OCI-LY7 (cell line): ENCODE measurements around the gene GRP. TPM values are rescaled to one million over a fixed set of nuclear protein-coding genes. Genes with fewer than 3 reads are reported as not detected.

ENCODE experiments used
- BruUV-seq: library from RNA; stranded (reverse); fragments of 400-500 nt; replicated peaks from 2 replicates; lab custom pipeline; 2021; lab: Mats Ljungman, UMichigan
- CTCF ChIA-PET: fragments of 300-600 bp; sonication (Branson Sonifier 250); formaldehyde crosslinking; loops from one replicate; lab custom pipeline; 2022; ENCODE audit warnings: antibody characterized with exemption; ENCODE audit not compliant: unreplicated experiment; lab: Charles Lee
- POLR2A ChIA-PET: fragments of 300-600 bp; sonication (Branson Sonifier 250); formaldehyde crosslinking; loops from one replicate; lab custom pipeline; 2022; ENCODE audit warnings: antibody characterized with exemption; lab: Charles Lee
- DNase-seq: peaks from one replicate; pipeline ENCODE4 v3.0.0-alpha.2; 2015; ENCODE audit warnings: low spot score
- H2AFZ ChIP-seq: fragments of 200-600 bp; sonication (generic), shearing (Covaris generic); 2 replicates; pipeline ENCODE4 v1.6.1; 2014; ENCODE audit warnings: mild to moderate bottlenecking, antibody characterized with exemption, low read length, moderate library complexity
- H3K27ac ChIP-seq: fragments of 200-600 bp; sonication (generic); 2 replicates; pipeline ENCODE4 v1.5.1; 2014; ENCODE audit warnings: mixed run types, low read depth, mild to moderate bottlenecking, moderate library complexity, low read length, inconsistent platforms; ENCODE audit not compliant: poor library complexity, severe bottlenecking
- H3K36me3 ChIP-seq: fragments of 200-600 bp; sonication (generic); 2 replicates; pipeline ENCODE4 v1.6.1; 2014; ENCODE audit warnings: mild to moderate bottlenecking, antibody characterized with exemption, low read length, moderate library complexity, mixed read lengths; ENCODE audit not compliant: insufficient read depth
- H3K4me1 ChIP-seq: fragments of 200-600 bp; sonication (generic); 2 replicates; pipeline ENCODE4 v1.5.1; 2014; ENCODE audit warnings: mild to moderate bottlenecking, low read length; ENCODE audit not compliant: insufficient read depth, poor library complexity, severe bottlenecking
- H3K4me2 ChIP-seq: fragments of 200-600 bp; sonication (generic); 2 replicates; pipeline ENCODE4 v1.6.1; 2014; ENCODE audit warnings: mild to moderate bottlenecking, low read length
- H3K4me3 ChIP-seq: fragments of 200-600 bp; sonication (generic); 2 replicates; pipeline ENCODE4 v1.5.1; 2014; ENCODE audit warnings: mild to moderate bottlenecking, low read depth, low read length; ENCODE audit not compliant: poor library complexity, severe bottlenecking
- H3K79me2 ChIP-seq: fragments of 200-600 bp; sonication (generic); 2 replicates; pipeline ENCODE4 v1.6.1; 2016; ENCODE audit warnings: low read depth, mild to moderate bottlenecking, low read length, moderate library complexity, mixed read lengths; ENCODE audit not compliant: insufficient read depth
- H3K9me2 ChIP-seq: fragments of 200-600 bp; sonication (generic); 2 replicates; pipeline ENCODE4 v1.6.1; 2016; ENCODE audit warnings: mild to moderate bottlenecking, low read length, mixed read lengths; ENCODE audit not compliant: insufficient read depth
- H3K9me3 ChIP-seq: fragments of 200-600 bp; sonication (generic); 2 replicates; pipeline ENCODE4 v1.6.1; 2014; ENCODE audit warnings: mild to moderate bottlenecking, mixed run types, low read length, mixed read lengths
- H4K20me1 ChIP-seq: fragments of 200-600 bp; sonication (generic); 2 replicates; pipeline ENCODE4 v1.6.1; 2014; ENCODE audit warnings: mild to moderate bottlenecking, antibody characterized with exemption, low read length, moderate library complexity, mixed read lengths; ENCODE audit not compliant: insufficient read depth
- CTCF ChIP-seq: fragments of 200-600 bp; sonication (generic); conservative IDR thresholded peaks from 2 replicates; pipeline ENCODE4 v1.5.1; 2014; ENCODE audit warnings: mild to moderate bottlenecking, antibody characterized with exemption, low read length, moderate library complexity, mixed read lengths
- EZH2phosphoT487 ChIP-seq: fragments of 200-600 bp; sonication (generic); IDR thresholded peaks from 2 replicates; pipeline ENCODE4 v1.6.1; 2018; ENCODE audit warnings: low read depth, borderline replicate concordance, mild to moderate bottlenecking, mixed run types, antibody characterized with exemption, low read length, moderate library complexity, mixed read lengths
- intact Hi-C: fragments of 100-400 bp; cut with micrococcal nuclease; formaldehyde crosslinking; loops from one replicate; pipeline ENCODE4 v1.10.0; 2022; ENCODE audit not compliant: unreplicated experiment
- total RNA-seq, 2 experiments: library from RNA; depleted of rRNA in 1 of 2; stranded (reverse); fragments of >200 nt in 1 of 2; shearing (Covaris generic) in 1 of 2; gene quantifications; 2 replicates each; pipeline ENCODE4 v1.2.3, GENCODE V29; 2014 to 2022

Gene GRP
- total RNA-seq, 2 experiments from 2014 or later = not detected

- no peaks in the 10 kb centered on the region for H3K9me2 ChIP-seq
- H3K27ac ChIP-seq = no peak overlapping the region
- no peak overlapping the region for H2AFZ ChIP-seq
- intact Hi-C loops = no loop called here
- no peaks in the 10 kb centered on the region for H3K36me3 ChIP-seq
- no peak for DNase-seq
- CTCF ChIA-PET = no interaction called here
- H3K79me2 ChIP-seq = no peaks in the 10 kb centered on the region
- no peaks in the 10 kb centered on the region for H4K20me1 ChIP-seq
- no peaks in the 10 kb centered on the region for H3K4me1 ChIP-seq
- no TSS peak for BruUV-seq
- no peak overlapping the region for H3K4me3 ChIP-seq
- POLR2A ChIA-PET = interaction anchor here (0.6 kb wide), 1 partner anchor 727 kb away, joined by 3 read pairs; no protein-coding TSS in a partner anchor
- no peaks in the 10 kb centered on the region for H3K9me3 ChIP-seq
- no peak for TF ChIP-seq CTCF
- TF ChIP-seq EZH2phosphoT487 = no peak
- H3K4me2 ChIP-seq = no peak overlapping the region
These were observed 21.7 kb upstream of the GRP start for GRCh38 chr18:59198215-59198614.

GRCh38 chr18:59200787-59201186, 19.2 kb upstream of the GRP start:
- Histone ChIP-seq H3K9me2 (no peaks in the 10 kb centered on the region), H3K4me3 (no peak overlapping the region), H3K4me2 (no peak overlapping the region), H2AFZ (no peak overlapping the region), H3K9me3 (no peaks in the 10 kb centered on the region), H3K79me2 (no peaks in the 10 kb centered on the region), H3K27ac (no peak overlapping the region), H3K36me3 (no peaks in the 10 kb centered on the region), H3K4me1 (no peaks in the 10 kb centered on the region), H4K20me1 (no peaks in the 10 kb centered on the region)
- DNase-seq = no peak
- POLR2A ChIA-PET = interaction anchor here (0.7 to 1.2 kb wide), 2 partner anchors 14 to 368 kb away, joined by 3 to 4 read pairs; no protein-coding TSS in a partner anchor
- no peak for TF ChIP-seq EZH2phosphoT487
- no peak for TF ChIP-seq CTCF
- intact Hi-C loops = no loop called here
- CTCF ChIA-PET = no interaction called here
- no TSS peak for BruUV-seq

- Histone ChIP-seq H3K27ac (no peak overlapping the region), H3K36me3 (no peaks in the 10 kb centered on the region), H3K79me2 (no peaks in the 10 kb centered on the region), H3K4me2 (no peak overlapping the region), H3K4me1 (no peaks in the 10 kb centered on the region), H2AFZ (no peak overlapping the region), H3K9me2 (no peaks in the 10 kb centered on the region), H3K4me3 (no peak overlapping the region), H4K20me1 (no peaks in the 10 kb centered on the region), H3K9me3 (no peaks in the 10 kb centered on the region)
- no peak for DNase-seq
- TF ChIP-seq EZH2phosphoT487 (no peak), CTCF (no peak)
- ChIA-PET CTCF (no interaction called here), POLR2A (interaction anchor here (0.5 to 0.7 kb wide), 2 partner anchors 68 to 656 kb away, joined by 3 read pairs; no protein-coding TSS in a partner anchor)
- intact Hi-C loops = no loop called here
- no TSS peak for BruUV-seq
These were observed 17.6 kb upstream of the GRP start for GRCh38 chr18:59202258-59202820.
